Activated CD8-positive, alpha-beta memory T cell treated with anti-CD3 and anti-CD28 coated beads, Interleukin-2, amount 10 ng/mL, durations not matched to agents 7 days and 5 days (primary cell): ENCODE measurements around the gene NABP1. TPM values are rescaled to one million over a fixed set of nuclear protein-coding genes. Genes with fewer than 3 reads are reported as not detected.
"Not testable (repeated sequence)": the region's sequence is repeated elsewhere in the genome, so short reads cannot be mapped to it uniquely, and the experiment has no call there.

ENCODE experiments used
- ATAC-seq: fragments of 150-1000 bp; cut with Tn5 transposase; one replicate; pipeline ENCODE4 v1.10.0; 2021; ENCODE audit warnings: moderate library complexity
- CTCF ChIA-PET: fragments of 350-600 bp; sonication (Branson Sonifier 250); formaldehyde crosslinking; loops from one replicate; lab custom pipeline; 2021; ENCODE audit warnings: antibody characterized with exemption; lab: Charles Lee
- DNase-seq: peaks from one replicate; pipeline ENCODE4 v3.0.0-alpha.2; 2020
- H3K27ac Mint-ChIP-seq: one replicate; pipeline ENCODE4 v1.8.0; 2021; ENCODE audit warnings: mild to moderate bottlenecking, mixed read lengths
- H3K27me3 Mint-ChIP-seq: one replicate; pipeline ENCODE4 v1.8.0; 2021; ENCODE audit warnings: mixed read lengths
- H3K36me3 Mint-ChIP-seq: one replicate; pipeline ENCODE4 v1.8.0; 2021; ENCODE audit warnings: mild to moderate bottlenecking, mixed read lengths
- H3K4me1 Mint-ChIP-seq: one replicate; pipeline ENCODE4 v1.8.0; 2021; ENCODE audit warnings: mixed read lengths
- H3K4me3 Mint-ChIP-seq: one replicate; pipeline ENCODE4 v1.8.0; 2021; ENCODE audit warnings: mild to moderate bottlenecking, moderate library complexity, mixed read lengths
- H3K9me3 Mint-ChIP-seq: one replicate; pipeline ENCODE4 v1.8.0; 2022; ENCODE audit warnings: low read depth, mixed read lengths
- total RNA-seq, 2 experiments: library from RNA; stranded (reverse); gene quantifications; one replicate each; pipeline ENCODE4 v1.2.3, GENCODE V29; 2021

The NABP1 gene
- total RNA-seq, 2 experiments from 2014 or later = 49.2 to 52.3 TPM

- DNase-seq (no peak), ATAC-seq (no peak)
- H3K36me3 Mint-ChIP-seq = peaks cover 2% of the 10 kb centered on the region
- peaks cover 52% of the 10 kb centered on the region for H3K4me1 Mint-ChIP-seq
- no peak overlapping the region for H3K4me3 Mint-ChIP-seq
- CTCF ChIA-PET = interaction anchor here (0.9 to 2.0 kb wide), 6 partner anchors 21 to 421 kb away, joined by 3 to 12 read pairs (median 4); no protein-coding TSS in a partner anchor
- peaks cover 38% of the 10 kb centered on the region for H3K27me3 Mint-ChIP-seq
- no peaks in the 10 kb centered on the region for H3K9me3 Mint-ChIP-seq
- H3K27ac Mint-ChIP-seq = no peak overlapping the region
These were observed 39.1 kb upstream of the NABP1 start for GRCh38 chr2:191638802-191639172.

- peaks cover 36% of the 10 kb centered on the region for H3K4me1 Mint-ChIP-seq
- peaks cover 25% of the 10 kb centered on the region for H3K27me3 Mint-ChIP-seq
- H3K36me3 Mint-ChIP-seq = peaks cover 3% of the 10 kb centered on the region
- H3K9me3 Mint-ChIP-seq = no peaks in the 10 kb centered on the region
- CTCF ChIA-PET = interaction anchor here (1.3 to 1.4 kb wide), 3 partner anchors 11 to 35 kb away, joined by 3 read pairs; no protein-coding TSS in a partner anchor
- H3K27ac Mint-ChIP-seq = no peak overlapping the region
- ATAC-seq (no peak), DNase-seq (no peak)
- H3K4me3 Mint-ChIP-seq = no peak overlapping the region
These were observed 36.3 kb upstream of the NABP1 start for GRCh38 chr2:191641609-191642008.

DNA sequence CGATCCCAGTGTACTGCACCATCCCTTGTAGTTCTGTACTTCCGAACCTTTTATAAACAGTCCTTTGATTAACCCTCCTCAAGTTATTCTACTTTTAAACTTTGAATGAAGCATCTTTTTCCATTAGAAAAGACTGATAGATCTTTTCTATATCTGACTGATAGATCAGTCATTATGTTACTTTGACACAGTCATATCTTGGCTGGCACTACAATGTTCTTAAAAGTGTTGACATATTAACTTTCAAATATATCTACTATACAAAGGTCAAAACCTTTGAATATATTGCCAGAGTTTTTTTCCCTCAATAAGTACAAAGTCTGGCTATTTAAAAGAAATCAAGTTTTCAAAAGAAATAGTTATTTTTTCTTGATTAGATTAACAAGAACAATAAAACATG is 35.4 kb upstream of the NABP1 start:
- Mint-ChIP-seq H3K36me3 (peaks cover 3% of the 10 kb centered on the region), H3K27me3 (peaks cover 21% of the 10 kb centered on the region), H3K4me1 (peaks cover 26% of the 10 kb centered on the region), H3K4me3 (no peak overlapping the region), H3K9me3 (no peaks in the 10 kb centered on the region), H3K27ac (no peak overlapping the region)
- CTCF ChIA-PET = no interaction called here
- DNase-seq (no peak), ATAC-seq (no peak)

GRCh38 chr2:191643429-191643828 is 34.5 kb upstream of the NABP1 start:
- DNase-seq = no peak
- H3K4me3 Mint-ChIP-seq = no peak overlapping the region
- ATAC-seq = no peak
- H3K27ac Mint-ChIP-seq = no peak overlapping the region
- CTCF ChIA-PET = no interaction called here
- H3K27me3 Mint-ChIP-seq = peaks cover 21% of the 10 kb centered on the region
- no peaks in the 10 kb centered on the region for H3K9me3 Mint-ChIP-seq
- H3K36me3 Mint-ChIP-seq = peaks cover 3% of the 10 kb centered on the region
- H3K4me1 Mint-ChIP-seq = peaks cover 18% of the 10 kb centered on the region

DNA sequence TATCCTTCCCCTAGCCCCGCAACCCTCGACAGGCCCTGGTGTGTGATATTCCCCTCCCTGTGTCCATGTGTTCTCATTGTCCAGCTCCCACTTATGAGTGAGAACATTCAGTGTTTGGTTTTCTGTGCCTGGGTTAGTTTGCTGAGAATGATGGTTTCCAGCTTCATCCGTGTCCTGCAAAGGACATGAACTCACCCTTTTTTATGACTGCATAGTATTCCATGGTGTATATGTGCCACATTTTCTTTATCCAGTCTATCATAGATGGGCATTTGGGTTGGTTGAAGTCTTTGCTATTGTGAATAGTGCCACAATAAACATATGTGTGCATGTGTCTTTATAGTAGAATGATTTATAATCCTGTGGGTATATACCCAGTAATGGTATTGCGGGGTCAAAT is 33.3 kb upstream of the NABP1 start:
- DNase-seq, CTCF ChIA-PET, H3K4me1 Mint-ChIP-seq, H3K9me3 Mint-ChIP-seq, H3K4me3 Mint-ChIP-seq, ATAC-seq, H3K27ac Mint-ChIP-seq, H3K36me3 Mint-ChIP-seq: not testable (repeated sequence)
- H3K27me3 Mint-ChIP-seq = peaks cover 21% of the 10 kb centered on the region

- peaks cover 3% of the 10 kb centered on the region for H3K36me3 Mint-ChIP-seq
- peaks cover 9% of the 10 kb centered on the region for H3K4me1 Mint-ChIP-seq
- H3K9me3 Mint-ChIP-seq = no peaks in the 10 kb centered on the region
- no peak overlapping the region for H3K27ac Mint-ChIP-seq
- CTCF ChIA-PET = interaction anchor here (1.2 kb wide), 1 partner anchor 33 kb away, joined by 3 read pairs; the partner anchor contains the start of gene NABP1
- H3K4me3 Mint-ChIP-seq = no peak overlapping the region
- DNase-seq (no peak), ATAC-seq (no peak)
- H3K27me3 Mint-ChIP-seq = peaks cover 21% of the 10 kb centered on the region
These were observed 32.9 kb upstream of the NABP1 start for GRCh38 chr2:191645032-191645431.

- no peak for ATAC-seq
- H3K4me3 Mint-ChIP-seq = no peak overlapping the region
- H3K4me1 Mint-ChIP-seq = peaks cover 5% of the 10 kb centered on the region
- no peaks in the 10 kb centered on the region for H3K9me3 Mint-ChIP-seq
- no peak overlapping the region for H3K27ac Mint-ChIP-seq
- no peak for DNase-seq
- CTCF ChIA-PET = interaction anchor here (1.2 kb wide), 1 partner anchor 32 kb away, joined by 3 read pairs; the partner anchor contains the start of gene NABP1
- peaks cover 2% of the 10 kb centered on the region for H3K36me3 Mint-ChIP-seq
- peaks cover 16% of the 10 kb centered on the region for H3K27me3 Mint-ChIP-seq
These were observed 32.3 kb upstream of the NABP1 start for GRCh38 chr2:191645434-191646162.

GRCh38 chr2:191646163-191646902 is 31.6 kb upstream of the NABP1 start:
- Mint-ChIP-seq H3K4me1 (peaks cover 10% of the 10 kb centered on the region), H3K4me3 (no peak overlapping the region), H3K9me3 (no peaks in the 10 kb centered on the region), H3K27me3 (peaks cover 9% of the 10 kb centered on the region), H3K27ac (no peak overlapping the region), H3K36me3 (peaks cover 2% of the 10 kb centered on the region)
- DNase-seq (no peak), ATAC-seq (no peak)
- CTCF ChIA-PET = interaction anchor here (1.2 kb wide), 1 partner anchor 31 kb away, joined by 3 read pairs; the partner anchor contains the start of gene NABP1

GRCh38 chr2:191649519-191649918 is 28.4 kb upstream of the NABP1 start:
- ATAC-seq = no peak
- peaks cover 2% of the 10 kb centered on the region for H3K36me3 Mint-ChIP-seq
- peaks cover 9% of the 10 kb centered on the region for H3K4me1 Mint-ChIP-seq
- CTCF ChIA-PET = no interaction called here
- H3K4me3 Mint-ChIP-seq = no peak overlapping the region
- DNase-seq = no peak
- no peak overlapping the region for H3K27ac Mint-ChIP-seq
- H3K27me3 Mint-ChIP-seq = peaks cover 3% of the 10 kb centered on the region
- no peaks in the 10 kb centered on the region for H3K9me3 Mint-ChIP-seq

DNA sequence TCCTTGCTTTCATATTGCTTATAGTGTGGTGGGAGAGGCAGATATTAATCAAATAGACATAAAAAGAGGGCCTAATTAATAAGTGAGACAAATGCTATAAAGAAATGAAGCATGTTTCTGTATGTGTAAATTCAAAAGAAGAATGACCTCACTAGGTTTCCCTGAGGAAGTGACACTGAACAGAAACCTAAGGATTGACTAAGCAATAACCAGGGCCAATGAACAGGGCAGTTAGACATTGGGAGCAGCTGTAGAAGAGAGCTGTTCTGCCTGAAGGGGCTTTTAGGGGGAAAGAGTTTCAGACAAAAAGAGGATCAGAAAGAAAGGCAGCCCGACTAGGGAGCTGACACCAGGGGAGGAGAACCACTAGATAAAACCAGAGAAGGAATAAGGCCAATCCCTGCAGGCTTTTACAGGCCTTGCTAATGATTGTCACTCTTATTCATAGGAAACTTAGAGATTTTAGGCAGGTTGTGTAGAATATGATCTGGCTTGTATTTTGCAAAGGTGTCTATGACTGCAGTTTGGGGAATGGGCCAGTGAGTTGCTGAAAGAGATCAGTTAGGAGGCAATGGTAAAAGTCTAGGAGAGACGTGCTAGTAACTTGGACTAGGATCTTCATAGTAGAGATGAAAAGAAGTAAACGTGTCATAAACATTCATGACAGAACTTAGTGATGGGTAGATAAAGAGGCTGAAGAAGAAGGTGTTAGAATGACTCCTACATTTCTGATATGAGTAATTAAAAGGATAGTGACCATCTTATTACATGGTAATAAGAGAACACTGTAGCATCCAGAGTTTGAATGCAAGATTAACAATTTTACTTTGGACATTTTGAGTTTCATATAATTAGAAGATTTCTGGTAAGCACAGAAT is 26.8 kb upstream of the NABP1 start:
- H3K9me3 Mint-ChIP-seq = no peaks in the 10 kb centered on the region
- H3K27ac Mint-ChIP-seq = no peak overlapping the region
- H3K4me3 Mint-ChIP-seq = no peak overlapping the region
- CTCF ChIA-PET = no interaction called here
- peak; percentile 83 for ATAC-seq
- peaks cover under 1% of the 10 kb centered on the region for H3K27me3 Mint-ChIP-seq
- DNase-seq = no peak
- H3K36me3 Mint-ChIP-seq = peaks cover 2% of the 10 kb centered on the region
- peaks cover 9% of the 10 kb centered on the region for H3K4me1 Mint-ChIP-seq

DNA sequence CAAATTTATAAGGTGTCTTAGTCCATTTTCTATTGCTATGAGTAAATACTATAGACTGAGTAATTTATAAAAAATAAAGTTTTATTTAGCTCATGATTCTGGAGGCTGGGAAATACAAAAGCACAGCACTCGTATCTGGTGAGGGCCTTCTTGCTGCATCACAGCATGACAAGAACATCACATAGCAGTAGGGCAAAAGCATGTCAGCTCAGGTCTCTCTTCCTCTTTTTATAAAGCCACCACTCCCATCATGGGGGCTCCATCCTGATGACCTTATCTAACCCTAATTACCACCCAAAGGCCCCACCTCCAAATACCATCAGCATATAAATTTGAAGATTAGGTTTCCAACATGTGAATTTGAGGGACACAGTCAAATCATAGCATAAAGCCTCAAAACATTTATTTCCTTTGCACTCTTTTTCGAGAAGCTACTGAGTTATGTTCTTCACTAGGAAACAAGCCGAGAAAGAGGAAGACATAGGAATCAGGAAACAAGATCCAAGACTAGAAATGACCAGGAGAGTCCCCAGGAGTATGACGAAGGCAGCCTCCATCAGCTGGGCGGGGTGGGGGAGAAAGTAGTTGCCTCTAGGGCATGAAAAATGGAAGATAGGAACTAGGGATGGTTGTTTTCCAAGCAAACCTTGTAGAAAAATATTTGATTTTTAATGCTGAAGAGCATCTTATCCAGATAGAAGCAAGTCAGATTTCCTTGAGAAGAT is 24.1 kb upstream of the NABP1 start:
- ATAC-seq (no peak), DNase-seq (no peak)
- H3K9me3 Mint-ChIP-seq = peaks cover 3% of the 10 kb centered on the region
- CTCF ChIA-PET = interaction anchor here (1.2 to 1.5 kb wide), 2 partner anchors 13 to 22 kb away, joined by 3 read pairs; no protein-coding TSS in a partner anchor
- H3K4me1 Mint-ChIP-seq = peaks cover 17% of the 10 kb centered on the region
- H3K27ac Mint-ChIP-seq = no peak overlapping the region
- H3K4me3 Mint-ChIP-seq = no peak overlapping the region
- peaks cover 4% of the 10 kb centered on the region for H3K36me3 Mint-ChIP-seq
- no peaks in the 10 kb centered on the region for H3K27me3 Mint-ChIP-seq

- no peak for ATAC-seq
- peaks cover 14% of the 10 kb centered on the region for H3K4me1 Mint-ChIP-seq
- peaks cover 3% of the 10 kb centered on the region for H3K9me3 Mint-ChIP-seq
- H3K36me3 Mint-ChIP-seq = peaks cover 10% of the 10 kb centered on the region
- no peak overlapping the region for H3K4me3 Mint-ChIP-seq
- CTCF ChIA-PET = no interaction called here
- H3K27me3 Mint-ChIP-seq = no peaks in the 10 kb centered on the region
- no peak for DNase-seq
- no peak overlapping the region for H3K27ac Mint-ChIP-seq
These were observed 21.5 kb upstream of the NABP1 start for GRCh38 chr2:191656391-191656790.
